ENCODE data around the gene SLC5A4. TPM values are rescaled to one million over a fixed set of nuclear protein-coding genes. Genes with fewer than 3 reads are reported as not detected.

SLC5A4 gene
- total RNA-seq, 1 donor from 2014 or later = not detected

DNA sequence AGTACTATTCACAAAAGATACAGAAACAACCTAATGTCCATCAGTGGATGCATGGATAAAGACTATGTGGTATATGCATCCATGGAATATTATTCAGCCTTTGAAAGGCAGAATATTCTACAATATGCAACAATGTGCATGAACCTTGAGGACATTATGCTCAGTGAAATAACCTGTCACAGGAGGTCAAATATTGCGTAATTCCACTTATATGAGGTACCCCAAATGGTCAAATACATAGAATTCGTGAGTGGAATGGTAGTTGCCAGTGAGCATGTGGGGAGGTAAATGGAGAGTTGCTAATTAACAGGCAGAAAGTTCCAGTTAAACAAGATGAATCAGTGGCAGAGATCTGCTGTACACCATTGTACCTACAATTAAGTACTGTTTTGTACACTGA, 3.6 kb upstream of the SLC5A4 start:
- Mint-ChIP-seq H3K27me3 (ENCODE audit: low read depth) (peaks cover 58% of the 10 kb centered on the region), H3K9me3 (peaks cover 5% of the 10 kb centered on the region), H3K4me1 (no peaks in the 10 kb centered on the region), H3K27ac (no peak overlapping the region), H3K4me3 (no peak overlapping the region), H3K36me3 (no peaks in the 10 kb centered on the region)
- TF ChIP-seq CTCF (IDR thresholded peaks at IDR 0.05; ENCODE audit: unreplicated experiment) = no peak
- no peak for DNase-seq (ENCODE audit: low spot score in 2 of 2, unreplicated experiment in 2 of 2)

- TF ChIP-seq CTCF (IDR thresholded peaks at IDR 0.05; ENCODE audit: unreplicated experiment) = no peak
- peaks cover 5% of the 10 kb centered on the region for H3K9me3 Mint-ChIP-seq
- H3K27me3 Mint-ChIP-seq (ENCODE audit: low read depth) = peaks cover 65% of the 10 kb centered on the region
- H3K27ac Mint-ChIP-seq = no peak overlapping the region
- H3K4me1 Mint-ChIP-seq = no peaks in the 10 kb centered on the region
- no peak for DNase-seq (ENCODE audit: low spot score in 2 of 2, unreplicated experiment in 2 of 2)
- no peak overlapping the region for H3K4me3 Mint-ChIP-seq
- H3K36me3 Mint-ChIP-seq = no peaks in the 10 kb centered on the region
Measured at GRCh38 chr22:32255726-32256125, 579 bp upstream of the SLC5A4 start.

DNA sequence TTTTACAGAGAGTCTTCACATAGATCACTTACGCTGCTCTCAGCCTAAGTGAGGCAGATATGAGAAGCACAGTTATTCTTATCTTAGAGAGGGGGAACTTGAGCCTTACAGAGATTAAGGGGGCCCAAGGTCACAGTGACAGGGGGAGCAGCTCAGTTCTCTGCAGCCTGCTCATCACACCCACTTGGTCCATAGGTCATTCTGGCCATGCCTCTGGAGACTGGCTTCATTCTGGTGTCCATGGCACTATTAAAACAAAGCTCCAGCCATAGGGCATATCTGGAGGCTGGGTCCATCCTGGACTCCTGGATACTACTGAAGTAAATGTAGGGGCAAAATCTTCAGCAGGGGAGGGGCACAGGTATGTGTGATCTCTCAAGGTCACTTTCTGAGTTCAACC, 5.9 kb downstream of the SLC5A4 start:
- Mint-ChIP-seq H3K27me3 (ENCODE audit: low read depth) (peaks cover 54% of the 10 kb centered on the region), H3K4me3 (no peak overlapping the region)

GRCh38 chr22:32248276-32248675, 6.9 kb downstream of the SLC5A4 start:
- no peak overlapping the region for H3K27ac Mint-ChIP-seq
- no peaks in the 10 kb centered on the region for H3K9me3 Mint-ChIP-seq
- no peaks in the 10 kb centered on the region for H3K4me1 Mint-ChIP-seq
- peaks cover 51% of the 10 kb centered on the region for H3K27me3 Mint-ChIP-seq (ENCODE audit: low read depth)
- no peak for DNase-seq (ENCODE audit: low spot score in 2 of 2, unreplicated experiment in 2 of 2)
- no peak for TF ChIP-seq CTCF (IDR thresholded peaks at IDR 0.05; ENCODE audit: unreplicated experiment)
- H3K36me3 Mint-ChIP-seq = no peaks in the 10 kb centered on the region
- H3K4me3 Mint-ChIP-seq = no peak overlapping the region

More for the DNA sequence above, 5.9 kb downstream of the SLC5A4 start:
- H3K36me3 Mint-ChIP-seq = no peaks in the 10 kb centered on the region
- DNase-seq (ENCODE audit: low spot score in 2 of 2, unreplicated experiment in 2 of 2) = no peak
- H3K9me3 Mint-ChIP-seq = no peaks in the 10 kb centered on the region
- no peaks in the 10 kb centered on the region for H3K4me1 Mint-ChIP-seq
- TF ChIP-seq CTCF (IDR thresholded peaks at IDR 0.05; ENCODE audit: unreplicated experiment) = no peak
- H3K27ac Mint-ChIP-seq = no peak overlapping the region

DNA sequence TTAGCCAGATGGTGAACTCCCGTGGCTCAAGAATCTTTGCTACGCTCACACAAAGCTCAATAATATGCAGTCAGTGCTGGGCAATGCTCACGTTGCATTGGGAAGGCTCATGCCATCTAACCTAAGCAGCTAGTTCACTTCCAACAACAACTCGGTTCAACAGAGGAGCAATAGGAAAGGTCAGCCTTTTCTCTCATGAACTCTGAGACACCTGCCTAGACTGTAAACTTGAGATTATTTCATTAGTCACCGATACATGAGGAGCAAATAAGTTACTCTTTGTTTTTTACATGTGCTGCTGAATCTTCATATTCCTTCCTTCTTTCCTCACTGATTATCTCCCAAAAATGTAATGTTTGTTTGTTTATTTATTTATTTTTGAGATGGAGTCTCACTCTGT, 9.0 kb downstream of the SLC5A4 start:
- Mint-ChIP-seq H3K9me3 (no peaks in the 10 kb centered on the region), H3K27ac (no peak overlapping the region), H3K36me3 (no peaks in the 10 kb centered on the region), H3K4me3 (no peak overlapping the region), H3K27me3 (ENCODE audit: low read depth) (peaks cover 42% of the 10 kb centered on the region), H3K4me1 (no peaks in the 10 kb centered on the region)
- no peak for DNase-seq (ENCODE audit: low spot score in 2 of 2, unreplicated experiment in 2 of 2)
- TF ChIP-seq CTCF (IDR thresholded peaks at IDR 0.05; ENCODE audit: unreplicated experiment) = no peak

DNA sequence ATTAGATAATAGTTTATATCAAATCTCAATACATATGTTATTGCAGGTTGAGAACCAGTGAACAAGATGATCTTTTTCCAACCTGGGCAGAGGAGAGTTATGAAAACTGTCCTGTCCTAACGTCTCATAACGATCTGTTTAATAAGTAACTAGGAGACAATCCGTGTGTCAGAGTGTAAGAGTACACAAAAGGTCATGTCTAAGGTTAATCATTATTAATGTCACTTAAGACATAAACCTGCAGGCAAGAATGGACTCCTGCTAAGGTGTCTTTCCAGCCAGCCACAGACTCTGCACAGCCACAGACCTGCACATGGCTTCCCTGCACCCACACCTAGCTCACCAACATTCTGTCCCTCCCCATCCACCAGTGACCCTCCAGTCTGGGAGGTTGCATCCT, 10.1 kb downstream of the SLC5A4 start:
- TF ChIP-seq CTCF (IDR thresholded peaks at IDR 0.05; ENCODE audit: unreplicated experiment) = no peak
- no peaks in the 10 kb centered on the region for H3K9me3 Mint-ChIP-seq
- H3K27me3 Mint-ChIP-seq (ENCODE audit: low read depth) = peaks cover 37% of the 10 kb centered on the region
- no peak overlapping the region for H3K27ac Mint-ChIP-seq
- no peaks in the 10 kb centered on the region for H3K4me1 Mint-ChIP-seq
- no peaks in the 10 kb centered on the region for H3K36me3 Mint-ChIP-seq
- no peak overlapping the region for H3K4me3 Mint-ChIP-seq
- DNase-seq (ENCODE audit: low spot score in 2 of 2, unreplicated experiment in 2 of 2) = no peak
